Smooth muscle cell (in vitro differentiated cells): ENCODE results near the gene DTX2. TPM values are rescaled to one million over a fixed set of nuclear protein-coding genes. Genes with fewer than 3 reads are reported as not detected.
"Not testable (repeated sequence)": the region's sequence is repeated elsewhere in the genome, so short reads cannot be mapped to it uniquely, and the experiment has no call there.

Experiments
- DNase-seq: peaks from one replicate; lab custom pipeline; 2025; ENCODE audit not compliant: unreplicated experiment; lab: John Stamatoyannopoulos, UW
- H2AFZ ChIP-seq: fragments of 200-600 bp; sonication (generic); 2 replicates; pipeline ENCODE4 v1.6.0; 2016; ENCODE audit warnings: antibody characterized with exemption, low read depth, mild to moderate bottlenecking
- H3F3A ChIP-seq: fragments of 200-600 bp; sonication (generic); 2 replicates; pipeline ENCODE4 v1.6.0; 2017; ENCODE audit warnings: antibody characterized with exemption, low read depth
- H3K27ac ChIP-seq: fragments of 200-600 bp; sonication (generic); 2 replicates; pipeline ENCODE4 v1.5.1; 2016; ENCODE audit warnings: low read depth, mild to moderate bottlenecking
- H3K27me3 ChIP-seq: fragments of 200-600 bp; sonication (generic); 2 replicates; pipeline ENCODE4 v1.6.1; 2016; ENCODE audit warnings: low read depth, mild to moderate bottlenecking
- H3K36me3 ChIP-seq: fragments of 200-600 bp; sonication (generic); 2 replicates; pipeline ENCODE4 v1.5.1; 2016; ENCODE audit warnings: low read depth
- H3K4me1 ChIP-seq: fragments of 200-600 bp; sonication (generic); 2 replicates; pipeline ENCODE4 v1.5.1; 2016; ENCODE audit warnings: low read depth
- H3K4me2 ChIP-seq: fragments of 200-600 bp; sonication (generic); 2 replicates; pipeline ENCODE4 v1.6.0; 2016; ENCODE audit warnings: mild to moderate bottlenecking
- H3K4me3 ChIP-seq: fragments of 200-600 bp; sonication (generic); 2 replicates; pipeline ENCODE4 v1.5.1; 2016; ENCODE audit warnings: mild to moderate bottlenecking
- H3K79me2 ChIP-seq: fragments of 200-600 bp; sonication (generic); 2 replicates; pipeline ENCODE4 v1.6.0; 2016; ENCODE audit warnings: low read depth, mild to moderate bottlenecking
- H3K9ac ChIP-seq: fragments of 200-600 bp; sonication (generic); 2 replicates; pipeline ENCODE4 v1.6.0; 2016; ENCODE audit warnings: low read depth
- H3K9me3 ChIP-seq: fragments of 200-600 bp; sonication (generic); replicated peaks from 2 replicates; pipeline ENCODE4 v1.5.1; 2016; ENCODE audit warnings: low read depth
- H4K20me1 ChIP-seq: fragments of 200-600 bp; sonication (generic); 2 replicates; pipeline ENCODE4 v1.6.0; 2016; ENCODE audit warnings: low read depth
- WGBS: methylation state at CpG from one replicate; pipeline ENCODE4 v1.1.7; 2016; ENCODE audit warnings: low lambda C conversion rate; 5-methylcytosine and 5-hydroxymethylcytosine counted together
- polyA plus RNA-seq: library from polyadenylated mRNA; unstranded; fragments of >200 nt; fragmentation: Nextera tagmentation; extraction: Ambion mirVana; gene quantifications from 2 replicates; pipeline ENCODE4 v1.2.1, GENCODE V29; 2016
- total RNA-seq: library from RNA; depleted of rRNA; stranded (reverse); fragments of >200 nt; gene quantifications from 2 replicates; pipeline ENCODE4 v1.2.3, GENCODE V29; 2014

DTX2 gene
- total and polyA plus RNA-seq, 2 experiments from 2014 or later, result 9.8 to 12.5 TPM

GRCh38 chr7:76497918-76498582, 36.5 kb downstream of the DTX2 start:
- not testable (repeated sequence) for H3K27me3 ChIP-seq, H3K79me2 ChIP-seq, H4K20me1 ChIP-seq, H3K9ac ChIP-seq, H3K4me2 ChIP-seq, DNase-seq, H2AFZ ChIP-seq, H3K4me1 ChIP-seq, H3K36me3 ChIP-seq, H3F3A ChIP-seq, H3K9me3 ChIP-seq, H3K4me3 ChIP-seq, H3K27ac ChIP-seq
- WGBS, result 97% methylated on average over 13 of the region's 27 CpGs

- H3K4me3 ChIP-seq, H3K9me3 ChIP-seq, H3K36me3 ChIP-seq, H2AFZ ChIP-seq, H3K79me2 ChIP-seq, H3K27ac ChIP-seq, H3K9ac ChIP-seq, H4K20me1 ChIP-seq, H3K4me2 ChIP-seq, H3K27me3 ChIP-seq, DNase-seq, H3K4me1 ChIP-seq, H3F3A ChIP-seq: not testable (repeated sequence)
- no CpG with 5 or more reads among the region's 10 CpGs for WGBS
These were observed 37.2 kb downstream of the DTX2 start for GRCh38 chr7:76498583-76499200.

- H3K4me3 ChIP-seq, H3K9me3 ChIP-seq, H3K4me1 ChIP-seq, H3K79me2 ChIP-seq, H3K9ac ChIP-seq, H3F3A ChIP-seq, H4K20me1 ChIP-seq, H3K4me2 ChIP-seq, H3K27me3 ChIP-seq, H2AFZ ChIP-seq, H3K36me3 ChIP-seq, DNase-seq, H3K27ac ChIP-seq: not testable (repeated sequence)
- 97% methylated on average over 17 of the region's 28 CpGs for WGBS
These were observed 37.9 kb downstream of the DTX2 start for GRCh38 chr7:76499201-76499923.

- not testable (repeated sequence) for H3K79me2 ChIP-seq, H4K20me1 ChIP-seq, H3K4me1 ChIP-seq, DNase-seq, H2AFZ ChIP-seq, H3K36me3 ChIP-seq, H3K4me3 ChIP-seq, H3K27me3 ChIP-seq, H3K9ac ChIP-seq, H3K4me2 ChIP-seq, H3K27ac ChIP-seq, H3F3A ChIP-seq, H3K9me3 ChIP-seq
- WGBS, result 63% methylated on average over 2 of the region's 19 CpGs
These were observed 38.4 kb downstream of the DTX2 start for GRCh38 chr7:76499924-76500241.

GRCh38 chr7:76502224-76502623, 40.7 kb downstream of the DTX2 start:
- not testable (repeated sequence) for H3K4me2 ChIP-seq, H3K4me3 ChIP-seq, H3K27ac ChIP-seq, H3K27me3 ChIP-seq, H3K9ac ChIP-seq, DNase-seq, H3K79me2 ChIP-seq, H3F3A ChIP-seq, H3K9me3 ChIP-seq, H3K36me3 ChIP-seq, H3K4me1 ChIP-seq, H4K20me1 ChIP-seq, H2AFZ ChIP-seq
- 91% methylated on average over 11 of the region's 13 CpGs for WGBS

- not testable (repeated sequence) for H3K79me2 ChIP-seq, DNase-seq, H3K27ac ChIP-seq, H3K27me3 ChIP-seq, H3F3A ChIP-seq, H3K36me3 ChIP-seq, H3K9me3 ChIP-seq, H4K20me1 ChIP-seq, H3K4me1 ChIP-seq, H3K4me3 ChIP-seq, H2AFZ ChIP-seq, H3K4me2 ChIP-seq, H3K9ac ChIP-seq
- 90% methylated on average over 13 of the region's 16 CpGs for WGBS
These were observed 41.3 kb downstream of the DTX2 start for GRCh38 chr7:76502836-76503235.

GRCh38 chr7:76503244-76503643, 41.7 kb downstream of the DTX2 start:
- not testable (repeated sequence) for DNase-seq
- WGBS, result 95% methylated on average over 11 of the region's 12 CpGs

GRCh38 chr7:76504351-76505167, 43.0 kb downstream of the DTX2 start:
- 94% methylated on average over 16 of the region's 33 CpGs for WGBS
- H3K4me2 ChIP-seq, H3K4me1 ChIP-seq, H3K27me3 ChIP-seq, H3K9me3 ChIP-seq, H3K79me2 ChIP-seq, H3K36me3 ChIP-seq, H4K20me1 ChIP-seq, H3K4me3 ChIP-seq, H3F3A ChIP-seq, H3K9ac ChIP-seq, H2AFZ ChIP-seq, DNase-seq, H3K27ac ChIP-seq: not testable (repeated sequence)

More at GRCh38 chr7:76503244-76503643, 41.7 kb downstream of the DTX2 start:
- not testable (repeated sequence) for H3K27ac ChIP-seq, H3K27me3 ChIP-seq, H4K20me1 ChIP-seq, H3K36me3 ChIP-seq, H3K4me1 ChIP-seq, H2AFZ ChIP-seq, H3F3A ChIP-seq, H3K9ac ChIP-seq, H3K4me2 ChIP-seq, H3K79me2 ChIP-seq, H3K9me3 ChIP-seq, H3K4me3 ChIP-seq
